ENCODE data around the gene FRMD4A. TPM values are rescaled to one million over a fixed set of nuclear protein-coding genes. Genes with fewer than 3 reads are reported as not detected.

Gene FRMD4A
- polyA plus RNA-seq, 1 donor (not counting 4 experiments of a cell fraction or from before 2014, with no cell fraction given): 12.9 TPM

- H3K4me1 ChIP-seq (ENCODE audit: control insufficient read depth, extremely low read depth, insufficient read depth, low read length): peaks cover 2% of the 10 kb centered on the region
- no peaks in the 10 kb centered on the region for H3K36me3 ChIP-seq (ENCODE audit: control insufficient read depth in 2 of 2, extremely low read depth in 1 of 2, insufficient read depth in 2 of 2, low read length in 2 of 2)
- DNase-seq (ENCODE audit: low read depth, low spot score) (no peak), FAIRE-seq (no peak)
- H3K27ac ChIP-seq (ENCODE audit: control insufficient read depth, insufficient read depth, low read length): no peak overlapping the region
- no peak overlapping the region for H3K4me3 ChIP-seq (ENCODE audit: control insufficient read depth in 2 of 3, extremely low read depth in 1 of 3, insufficient read depth in 2 of 3, low read depth in 1 of 3, low read length in 3 of 3)
- peak overlapping the region; percentile 52 for H2AFZ ChIP-seq (ENCODE audit: control insufficient read depth, low read length)
- no peak overlapping the region for H3K9ac ChIP-seq (ENCODE audit: control insufficient read depth, extremely low read depth, insufficient read depth, low read length)
- H3K27me3 ChIP-seq (ENCODE audit: control insufficient read depth, extremely low read depth, insufficient read depth, low read length): no peaks in the 10 kb centered on the region
- TF ChIP-seq CTCF (optimal IDR thresholded peaks at IDR 0.05 in 1 of 3, IDR thresholded peaks at IDR 0.05 in 1 of 3, conservative IDR thresholded peaks at IDR 0.05 in 1 of 3; ENCODE audit: extremely low read depth in 1 of 3, insufficient read depth in 2 of 3, low read length in 3 of 3) (no peak), EZH2 (IDR thresholded peaks at IDR 0.05; ENCODE audit: low read length) (no peak)
- peak overlapping the region; percentile 8 for H3K4me2 ChIP-seq (ENCODE audit: control insufficient read depth, extremely low read depth, insufficient read depth, low read depth, low read length)
- dilution Hi-C loops (cut with MboI; ENCODE audit: extremely low pct_ligation_motif_present, low sequenced_read_pairs): no loop called here
- no peaks in the 10 kb centered on the region for H3K9me1 ChIP-seq (ENCODE audit: control insufficient read depth, extremely low read depth, insufficient read depth, low read length)
- no peaks in the 10 kb centered on the region for H4K20me1 ChIP-seq (ENCODE audit: control insufficient read depth, extremely low read depth, insufficient read depth, low read length)
- no peaks in the 10 kb centered on the region for H3K79me2 ChIP-seq (ENCODE audit: control insufficient read depth, insufficient read depth, low read length)
- H3K9me3 ChIP-seq (ENCODE audit: control insufficient read depth, low read depth, low read length): no peaks in the 10 kb centered on the region
These were observed 289.7 kb downstream of the FRMD4A start for GRCh38 chr10:14040787-14041631.

- no peaks in the 10 kb centered on the region for H4K20me1 ChIP-seq (ENCODE audit: control insufficient read depth, extremely low read depth, insufficient read depth, low read length)
- H3K9me1 ChIP-seq (ENCODE audit: control insufficient read depth, extremely low read depth, insufficient read depth, low read length): no peaks in the 10 kb centered on the region
- FAIRE-seq (no peak), DNase-seq (ENCODE audit: low read depth, low spot score) (no peak)
- no peaks in the 10 kb centered on the region for H3K79me2 ChIP-seq (ENCODE audit: control insufficient read depth, insufficient read depth, low read length)
- no peak overlapping the region for H3K27ac ChIP-seq (ENCODE audit: control insufficient read depth, insufficient read depth, low read length)
- H3K27me3 ChIP-seq (ENCODE audit: control insufficient read depth, extremely low read depth, insufficient read depth, low read length): no peaks in the 10 kb centered on the region
- peaks cover 2% of the 10 kb centered on the region for H3K4me1 ChIP-seq (ENCODE audit: control insufficient read depth, extremely low read depth, insufficient read depth, low read length)
- dilution Hi-C loops (cut with MboI; ENCODE audit: extremely low pct_ligation_motif_present, low sequenced_read_pairs): no loop called here
- no peak overlapping the region for H3K4me3 ChIP-seq (ENCODE audit: control insufficient read depth in 2 of 3, extremely low read depth in 1 of 3, insufficient read depth in 2 of 3, low read depth in 1 of 3, low read length in 3 of 3)
- TF ChIP-seq CTCF (optimal IDR thresholded peaks at IDR 0.05 in 1 of 3, IDR thresholded peaks at IDR 0.05 in 1 of 3, conservative IDR thresholded peaks at IDR 0.05 in 1 of 3; ENCODE audit: extremely low read depth in 1 of 3, insufficient read depth in 2 of 3, low read length in 3 of 3) (no peak), EZH2 (IDR thresholded peaks at IDR 0.05; ENCODE audit: low read length) (no peak)
- no peak overlapping the region for H2AFZ ChIP-seq (ENCODE audit: control insufficient read depth, low read length)
- H3K4me2 ChIP-seq (ENCODE audit: control insufficient read depth, extremely low read depth, insufficient read depth, low read depth, low read length): no peak overlapping the region
- H3K36me3 ChIP-seq (ENCODE audit: control insufficient read depth in 2 of 2, extremely low read depth in 1 of 2, insufficient read depth in 2 of 2, low read length in 2 of 2): no peaks in the 10 kb centered on the region
- H3K9me3 ChIP-seq (ENCODE audit: control insufficient read depth, low read depth, low read length): no peaks in the 10 kb centered on the region
- no peak overlapping the region for H3K9ac ChIP-seq (ENCODE audit: control insufficient read depth, extremely low read depth, insufficient read depth, low read length)
These were observed 290.6 kb downstream of the FRMD4A start for GRCh38 chr10:14039968-14040668.
